ENCODE measurements around the gene ATP8B3.

- TF ChIP-seq POLR2A (IDR thresholded peaks at IDR 0.05) (no peak), CTCF (IDR thresholded peaks at IDR 0.05 in 4 of 5, conservative IDR thresholded peaks at IDR 0.05 in 1 of 5) (no peak)
Measured at GRCh38 chr19:1837222-1837565, 25.1 kb upstream of the ATP8B3 start.
